ENCODE data around the gene RFC3. TPM values are rescaled to one million over a fixed set of nuclear protein-coding genes. Genes with fewer than 3 reads are reported as not detected.

RFC3 gene
- total and polyA plus RNA-seq, 10 donors = 3.6 to 25.7 (median 9.9) TPM

GRCh38 chr13:33797622-33798021, 20.3 kb upstream of the RFC3 start:
- Histone ChIP-seq H3K27ac (peak overlapping the region in 5 of 8 donors; percentile 5 to 48 (median 28)), H3K4me1 (peaks cover 0 to 10% (median 0%) of the 10 kb centered on the region in 6 donors), H3K36me3 (no peaks in the 10 kb centered on the region), H3K4me3 (peak overlapping the region in 2 of 8 donors; percentile 3 to 35), H3K9me3 (peaks cover 0 to 4% (median 0%) of the 10 kb centered on the region in 8 donors), H3K27me3 (replicated peaks in 1 of 7) (no peaks in the 10 kb centered on the region)
- no peak for DNase-seq
- intact Hi-C loops (cut with DNase I; ENCODE audit: low total_unique reads) = no loop called here
- TF ChIP-seq CTCF (IDR thresholded peaks at IDR 0.05 in 8 of 11, conservative IDR thresholded peaks at IDR 0.05 in 3 of 11) = no peak
- WGBS, 5 donors = 30 to 52% (median 37%) methylated on average over 7 of the region's 7 CpGs

- DNase-seq = no peak
- H3K4me1 ChIP-seq = peaks cover 0 to 10% (median 0%) of the 10 kb centered on the region in 6 donors
- peak overlapping the region in 1 of 8 donors; percentile 3 for H3K4me3 ChIP-seq
- H3K27me3 ChIP-seq (replicated peaks in 1 of 7) = no peaks in the 10 kb centered on the region
- TF ChIP-seq CTCF (IDR thresholded peaks at IDR 0.05 in 8 of 11, conservative IDR thresholded peaks at IDR 0.05 in 3 of 11) (no peak), POLR2A (IDR thresholded peaks at IDR 0.05) (no peak), POLR2AphosphoS5 (IDR thresholded peaks at IDR 0.05) (no peak)
- no peaks in the 10 kb centered on the region for H3K9me3 ChIP-seq
- H3K27ac ChIP-seq = peak overlapping the region in 5 of 8 donors; percentile 5 to 48 (median 28)
- H3K36me3 ChIP-seq = no peaks in the 10 kb centered on the region
- intact Hi-C loops (cut with DNase I; ENCODE audit: low total_unique reads) = no loop called here
- 52 to 71% (median 62%) methylated on average over 3 of the region's 3 CpGs for WGBS, 5 donors
Observed at GRCh38 chr13:33798023-33798422, 19.9 kb upstream of the RFC3 start.

GRCh38 chr13:33799950-33800592, 17.9 kb upstream of the RFC3 start:
- Histone ChIP-seq H3K9me3 (no peaks in the 10 kb centered on the region), H3K27ac (no peak overlapping the region), H3K4me1 (peaks cover 0 to 10% (median 0%) of the 10 kb centered on the region in 6 donors), H3K27me3 (replicated peaks in 1 of 7) (no peaks in the 10 kb centered on the region), H3K4me3 (peak overlapping the region in 2 of 8 donors; percentile 4 to 27), H3K36me3 (no peaks in the 10 kb centered on the region)
- no peak for DNase-seq
- TF ChIP-seq CTCF (IDR thresholded peaks at IDR 0.05 in 8 of 11, conservative IDR thresholded peaks at IDR 0.05 in 3 of 11) = peak in 5 of 11 experiments; percentile 10 to 35 (median 27)
- TF ChIP-seq POLR2A (IDR thresholded peaks at IDR 0.05) = no peak
- intact Hi-C loops (cut with DNase I; ENCODE audit: low total_unique reads) = loop anchor here (10.0 kb wide), 1 partner anchor 1365 kb away; no protein-coding TSS in a partner anchor
- 37 to 49% (median 42%) methylated on average over 6 of the region's 6 CpGs for WGBS, 5 donors

GRCh38 chr13:33800646-33801186, 17.2 kb upstream of the RFC3 start:
- no peak overlapping the region for H3K27ac ChIP-seq
- peak overlapping the region in 2 of 8 donors; percentile 4 to 27 for H3K4me3 ChIP-seq
- WGBS, 5 donors = 32 to 39% (median 35%) methylated on average over 3 of the region's 3 CpGs
- no peak for DNase-seq
- TF ChIP-seq CTCF (IDR thresholded peaks at IDR 0.05 in 8 of 11, conservative IDR thresholded peaks at IDR 0.05 in 3 of 11) (no peak), POLR2AphosphoS5 (IDR thresholded peaks at IDR 0.05) (no peak), POLR2A (IDR thresholded peaks at IDR 0.05) (no peak)
- H3K9me3 ChIP-seq = no peaks in the 10 kb centered on the region
- H3K4me1 ChIP-seq = peaks cover 0 to 10% (median 0%) of the 10 kb centered on the region in 6 donors
- no peaks in the 10 kb centered on the region for H3K36me3 ChIP-seq
- intact Hi-C loops (cut with DNase I; ENCODE audit: low total_unique reads) = loop anchor here (10.0 kb wide), 1 partner anchor 1364 kb away; no protein-coding TSS in a partner anchor
- H3K27me3 ChIP-seq (replicated peaks in 1 of 7) = no peaks in the 10 kb centered on the region
